Keratinocyte (primary cell): ENCODE data around the gene FAM83G.

Experiments used
- CTCF ChIP-seq, 3 experiments: IDR thresholded peaks in 1 of 3; conservative IDR thresholded peaks in 1 of 3; optimal IDR thresholded peaks in 1 of 3; 2 replicates in 2 of 3; 3 replicates in 1 of 3; pipeline versions ENCODE3 to v1.5.1; 2011; ENCODE audit warnings: low read length in 3 of 3, mild to moderate bottlenecking in 3 of 3, moderate library complexity in 2 of 3, control low read depth in 1 of 3, inconsistent platforms in 1 of 3; ENCODE audit not compliant: insufficient read depth in 2 of 3; ENCODE audit errors: extremely low read depth in 1 of 3
- EZH2 ChIP-seq: IDR thresholded peaks from one replicate; pipeline ENCODE4 v1.6.1; 2012; ENCODE audit warnings: inconsistent platforms, mild to moderate bottlenecking, low read length, moderate library complexity

GRCh38 chr17:19023209-19023999, 18.8 kb upstream of the FAM83G start:
- no peak for TF ChIP-seq EZH2
- no peak for TF ChIP-seq CTCF (optimal IDR thresholded peaks at IDR 0.05 in 1 of 3, IDR thresholded peaks at IDR 0.05 in 1 of 3, conservative IDR thresholded peaks at IDR 0.05 in 1 of 3; ENCODE audit: extremely low read depth in 1 of 3, insufficient read depth in 2 of 3, low read length in 3 of 3)
